Muscle of arm (tissue), 12 donors: ENCODE results near the gene NRXN3. TPM values are rescaled to one million over a fixed set of nuclear protein-coding genes. Genes with fewer than 3 reads are reported as not detected.
A peak's percentile ranks its signal among the peaks of the same experiment; 100 is the strongest.

Source experiments
- DNase-seq: peaks from one replicate; pipeline ENCODE4 v3.0.0-alpha.2; 2013
- polyA plus RNA-seq, 12 donors: library from polyadenylated mRNA; unstranded; fragments of 120-200 nt; gene quantifications; one replicate each; pipeline ENCODE4 v1.2.1, GENCODE V29; 2013; ENCODE audit not compliant: insufficient read length in 12 of 12

NRXN3 gene
- polyA plus RNA-seq, 12 donors: 0.43 to 8.4 (median 1.2) TPM; not detected in 2

DNA sequence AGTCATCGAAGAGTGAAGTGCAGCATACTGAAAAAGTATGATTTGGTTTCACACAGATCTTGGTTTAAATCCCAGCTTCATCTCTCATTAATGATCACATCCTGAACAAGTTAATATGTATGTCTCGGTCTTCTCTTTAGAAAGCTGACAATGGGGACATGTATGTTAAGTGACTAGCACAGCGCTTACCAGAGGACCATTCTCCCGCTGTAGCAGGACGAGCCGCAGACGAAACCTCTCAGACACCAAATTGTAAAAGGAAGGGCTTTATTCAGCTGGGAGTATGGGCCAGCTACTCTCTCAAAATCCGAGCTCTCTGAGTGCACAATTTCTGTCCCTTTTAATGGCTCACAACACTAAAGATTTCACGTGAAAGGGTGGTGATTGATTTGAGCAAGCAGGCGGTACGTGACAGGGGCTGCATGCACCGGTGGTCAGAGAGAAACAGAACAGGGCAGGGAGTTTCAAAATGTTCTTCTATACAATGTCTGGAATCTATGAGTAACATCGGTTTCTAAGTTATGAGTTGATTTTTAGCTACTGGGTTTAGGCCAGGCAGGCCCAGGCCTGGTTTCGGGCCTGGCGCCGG, 1358.7 kb downstream of the NRXN3 start:
- DNase-seq: no peak

DNA sequence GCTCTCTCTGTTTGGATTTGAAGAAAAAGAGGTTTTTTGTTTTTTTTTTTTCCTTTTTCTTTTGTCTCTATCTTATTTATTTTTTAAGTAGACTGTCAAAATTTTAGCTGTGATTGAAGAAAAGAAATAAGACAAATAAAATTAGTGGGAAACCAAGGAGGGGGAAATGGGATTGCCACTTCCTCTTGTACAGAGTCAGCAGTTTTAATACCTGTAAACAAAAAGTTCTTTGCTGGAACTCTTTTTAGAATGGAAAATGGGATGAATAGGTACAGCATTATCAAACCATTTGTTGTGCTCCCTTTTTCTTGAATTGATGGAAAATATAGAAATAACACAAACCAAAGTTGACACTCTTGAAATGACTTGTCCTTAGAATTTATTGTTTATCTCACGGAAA, 1360.4 kb downstream of the NRXN3 start:
- DNase-seq: no peak

DNA sequence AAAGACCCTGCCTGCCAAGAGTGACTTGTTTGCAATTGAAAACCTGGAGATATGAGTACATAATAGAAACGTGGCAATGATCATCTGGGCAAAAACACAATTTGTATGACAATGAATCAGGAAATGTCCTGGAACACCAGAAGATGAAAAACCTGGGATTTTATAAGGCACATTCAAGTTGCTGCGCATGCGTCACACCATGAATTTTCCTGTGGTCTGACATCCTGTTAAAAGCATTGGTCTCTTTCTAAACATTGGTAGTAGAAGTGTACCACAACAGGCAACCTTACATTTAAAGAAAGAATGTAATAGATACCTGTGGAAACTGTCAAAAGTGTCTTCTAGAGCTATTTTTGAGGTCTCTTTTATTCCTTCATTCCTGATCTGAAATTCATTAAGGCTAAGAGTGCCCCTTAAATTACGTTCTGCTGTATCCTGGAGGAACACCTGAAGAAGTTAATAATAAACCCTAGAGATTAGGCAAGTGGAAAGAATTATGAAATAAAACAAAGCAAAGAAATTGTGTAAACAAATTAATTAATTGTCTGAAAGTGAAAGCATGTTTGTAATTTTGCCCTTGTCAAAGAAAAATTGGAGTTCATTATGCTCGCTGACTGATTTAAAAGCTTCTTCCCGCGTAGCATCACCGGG, 1364.7 kb downstream of the NRXN3 start:
- no peak for DNase-seq

DNA sequence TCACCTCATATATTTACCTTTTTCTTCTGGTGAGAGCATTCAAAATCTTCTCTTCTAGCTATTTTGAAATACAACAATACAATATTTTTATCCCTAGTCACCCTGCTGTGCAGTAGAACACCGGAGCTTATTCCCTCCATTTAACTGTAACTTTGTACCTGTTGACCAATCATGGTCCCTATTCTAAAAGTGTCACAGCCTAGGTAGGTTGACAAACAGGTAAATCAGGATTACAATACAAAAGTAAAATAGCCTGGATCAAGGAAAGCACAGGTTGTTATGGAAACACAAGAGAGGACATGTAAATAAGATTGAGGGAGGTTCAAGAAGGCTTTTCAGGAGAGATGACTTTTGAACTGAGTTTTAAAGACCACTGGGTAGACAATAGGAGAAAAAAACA, 1370.2 kb downstream of the NRXN3 start:
- no peak for DNase-seq

DNA sequence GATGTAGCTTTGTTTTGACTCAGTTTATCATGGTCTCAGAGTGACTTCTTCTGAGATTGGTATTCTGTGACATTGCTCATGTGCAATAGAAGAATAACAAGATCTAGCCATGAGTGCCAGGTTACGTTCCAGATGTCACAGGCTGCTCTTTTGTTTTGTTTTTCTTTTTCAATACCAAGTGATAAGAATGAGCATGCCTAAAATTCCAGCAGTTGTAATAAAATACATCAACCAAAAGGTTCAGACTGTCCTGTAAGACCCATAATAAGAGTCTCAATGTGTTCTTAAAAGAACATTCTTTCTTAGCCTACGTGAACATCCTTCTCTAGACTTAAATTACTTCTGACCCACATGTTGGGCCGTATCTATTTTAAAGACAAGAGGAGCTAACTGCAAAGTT, 1371.9 kb downstream of the NRXN3 start:
- DNase-seq: no peak

DNA sequence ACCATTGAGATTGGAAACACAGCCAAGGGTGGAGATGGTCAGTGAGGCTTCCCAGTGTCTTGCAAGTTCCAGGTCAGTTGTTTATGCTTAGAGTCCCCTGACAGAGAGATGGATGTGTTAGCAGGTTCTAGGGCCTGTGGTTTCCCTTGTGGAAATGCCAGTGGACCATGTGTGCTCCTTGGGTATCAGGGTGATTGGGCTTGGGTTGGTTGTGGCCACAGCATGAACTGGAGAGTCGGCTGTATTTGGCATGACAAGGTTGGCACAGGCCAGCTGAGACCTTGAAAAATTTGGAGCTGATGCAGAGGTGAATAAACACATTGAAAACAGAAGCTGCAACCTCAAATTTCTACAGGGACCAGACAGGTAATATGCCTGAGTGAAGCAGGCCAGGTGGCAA, 1373.2 kb downstream of the NRXN3 start:
- DNase-seq: no peak

DNA sequence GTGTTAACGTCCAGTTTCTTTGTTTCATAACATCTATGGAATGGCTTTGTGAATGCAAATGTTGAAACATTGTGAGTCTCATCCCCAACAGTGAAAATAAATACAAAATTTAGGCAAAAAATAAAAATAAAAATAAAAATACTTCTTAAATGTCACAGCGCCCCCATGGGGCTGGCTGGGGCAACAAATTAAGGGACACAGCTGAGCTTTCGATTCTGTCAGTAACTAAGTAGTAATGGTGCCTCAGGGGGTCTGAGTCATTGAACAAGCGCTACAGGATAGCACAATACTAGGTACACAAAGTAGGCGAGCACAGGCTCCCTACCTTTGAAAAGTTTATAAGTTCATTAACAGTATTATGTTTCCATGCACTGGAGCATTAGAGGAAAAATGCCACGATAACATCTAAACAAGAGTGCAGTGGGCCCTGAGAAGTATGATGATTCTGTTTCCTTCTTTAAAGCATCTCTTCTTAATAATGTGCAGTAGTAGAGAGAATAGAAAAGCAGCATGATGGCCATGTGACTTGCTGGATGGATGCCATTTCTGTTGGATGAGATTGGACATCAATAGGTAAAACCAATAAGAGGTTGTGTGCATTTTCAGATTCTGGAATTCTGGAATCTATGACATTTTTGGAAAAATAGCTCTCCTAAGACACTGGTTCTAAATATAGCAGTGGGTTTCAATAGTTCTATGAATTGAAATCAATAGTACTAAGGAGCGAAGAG, 1374.0 kb downstream of the NRXN3 start:
- DNase-seq: peak; percentile 56

DNA sequence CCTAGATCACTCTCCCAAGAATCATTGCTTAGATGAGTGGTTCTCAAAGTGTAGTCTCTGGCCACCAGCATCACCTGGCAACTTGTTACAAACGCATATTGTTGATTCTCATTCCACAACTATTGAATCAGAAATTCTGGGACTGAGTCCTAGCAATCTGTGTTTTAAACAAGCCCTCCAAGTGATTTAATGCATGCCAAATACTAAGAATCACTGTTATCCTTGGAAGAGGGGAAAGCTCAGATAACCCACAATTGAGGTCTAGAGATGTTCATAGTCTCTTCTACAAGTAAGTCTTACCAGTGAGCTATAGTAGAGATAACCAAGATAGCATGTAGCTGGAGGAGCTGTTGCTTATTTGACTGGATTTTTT, 1374.5 kb downstream of the NRXN3 start:
- DNase-seq: peak; percentile 68

DNA sequence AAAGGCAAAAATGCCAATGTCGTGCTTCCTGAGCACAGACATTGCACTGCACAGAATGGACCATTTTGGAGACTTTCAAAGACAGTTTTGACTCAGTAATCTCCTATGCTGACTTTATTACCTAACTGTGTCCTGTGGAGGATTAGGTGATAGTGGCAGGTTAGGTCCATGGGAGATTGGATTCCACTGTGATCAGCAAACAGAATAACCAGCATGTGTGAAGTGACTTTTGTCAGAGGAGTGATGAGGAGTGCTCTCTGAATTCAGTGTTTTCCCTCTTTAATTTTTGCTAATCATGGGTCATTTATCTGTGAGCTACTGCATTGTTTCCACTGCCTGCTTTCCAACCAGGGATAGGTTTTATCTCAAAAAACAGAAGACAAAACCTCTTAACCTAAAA, 1378.7 kb downstream of the NRXN3 start:
- DNase-seq: no peak

DNA sequence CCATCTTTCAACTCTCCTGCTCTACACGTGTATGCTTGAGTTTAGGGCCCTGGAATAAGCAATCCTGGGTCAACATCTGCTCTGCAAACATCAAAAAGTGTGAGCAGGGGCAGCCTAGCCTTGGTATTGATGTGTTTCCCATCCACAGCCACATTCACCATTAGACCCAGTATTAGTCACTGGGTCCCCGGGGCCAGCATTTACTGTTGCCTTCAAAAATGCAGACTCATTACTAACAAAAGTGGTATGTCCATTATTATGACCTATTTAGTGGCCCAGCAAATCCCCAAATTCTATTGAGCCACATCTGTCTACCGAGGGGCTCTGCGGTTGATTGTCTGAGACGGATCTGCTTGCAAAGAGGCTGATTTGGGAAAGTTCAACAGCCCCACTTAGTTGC, 1379.3 kb downstream of the NRXN3 start:
- DNase-seq: no peak

DNA sequence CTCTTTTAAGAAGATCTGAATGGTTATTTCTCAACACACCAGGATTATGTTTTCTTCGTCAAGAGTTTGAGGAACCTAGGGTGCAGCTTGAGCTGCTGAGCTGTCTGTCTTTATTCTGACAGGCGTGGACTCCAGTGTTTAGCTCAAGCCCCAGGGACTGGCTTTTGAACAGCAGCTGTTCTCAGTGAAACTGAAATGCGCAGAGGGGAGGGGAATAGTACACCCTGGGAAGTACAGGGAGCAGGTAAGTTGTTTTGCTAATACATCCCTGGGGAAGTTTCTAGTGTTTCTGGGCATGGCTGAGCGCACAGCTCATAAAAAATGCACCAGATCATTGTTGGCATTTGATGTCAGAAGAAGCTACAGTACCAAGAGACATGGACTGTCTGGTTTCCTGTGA, 1381.3 kb downstream of the NRXN3 start:
- no peak for DNase-seq

DNA sequence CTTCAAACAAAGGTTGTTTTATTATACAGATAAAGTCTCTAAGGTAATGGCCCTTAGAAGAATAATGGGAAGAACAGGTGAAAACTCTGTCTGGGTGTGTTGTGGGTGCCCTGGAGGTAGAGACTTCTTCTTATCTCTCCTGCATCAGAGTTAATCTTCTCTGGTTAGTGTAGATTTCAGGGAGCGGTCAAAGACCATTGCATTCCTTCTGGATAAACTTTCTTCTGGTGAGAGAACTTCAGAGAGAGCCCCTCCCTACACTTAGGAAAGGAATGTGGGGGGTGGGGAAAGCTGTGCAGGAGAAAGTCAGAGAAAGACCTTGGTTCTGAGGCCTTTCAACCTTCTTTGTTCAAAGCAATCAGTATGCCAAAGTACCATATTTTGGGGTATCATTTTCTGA, 1382.6 kb downstream of the NRXN3 start:
- no peak for DNase-seq

DNA sequence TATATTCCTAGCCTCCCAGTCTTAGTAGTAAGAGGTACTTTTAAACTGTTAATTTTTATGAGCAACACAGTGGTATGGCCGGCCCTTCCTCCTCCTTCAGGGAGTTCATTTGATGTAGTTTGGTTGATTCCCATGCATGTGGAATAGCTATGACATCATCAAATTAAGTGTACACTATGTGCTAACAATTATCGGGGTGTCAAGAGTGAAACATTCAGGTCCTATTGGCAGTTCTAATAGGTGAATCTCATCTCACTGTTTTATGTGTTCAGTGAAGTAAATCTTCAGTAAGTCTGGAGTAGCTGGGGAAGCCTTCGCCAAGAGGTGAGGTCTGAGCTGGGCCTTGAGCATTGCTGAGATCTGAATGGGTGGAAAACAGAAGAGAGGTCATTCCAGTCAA, 1384.6 kb downstream of the NRXN3 start:
- DNase-seq: no peak

DNA sequence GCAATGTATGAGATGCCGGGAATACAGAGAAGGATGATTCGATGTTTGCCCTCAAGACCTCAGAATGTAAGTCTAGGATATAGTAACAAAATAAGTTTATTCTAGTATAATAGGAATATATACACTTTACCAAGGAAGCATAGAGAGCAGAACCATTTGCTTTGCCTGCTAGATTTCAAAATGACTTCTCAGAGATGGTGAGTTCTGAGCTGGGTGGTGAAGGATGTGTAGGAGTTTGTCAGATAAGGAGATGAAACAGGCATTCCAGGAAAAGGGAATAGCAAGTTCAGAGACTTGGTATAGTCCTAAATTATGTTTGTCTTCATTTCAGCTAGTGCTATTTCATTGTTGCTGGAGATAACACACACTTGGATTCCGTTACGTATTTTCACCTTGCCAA, 1385.3 kb downstream of the NRXN3 start:
- no peak for DNase-seq

DNA sequence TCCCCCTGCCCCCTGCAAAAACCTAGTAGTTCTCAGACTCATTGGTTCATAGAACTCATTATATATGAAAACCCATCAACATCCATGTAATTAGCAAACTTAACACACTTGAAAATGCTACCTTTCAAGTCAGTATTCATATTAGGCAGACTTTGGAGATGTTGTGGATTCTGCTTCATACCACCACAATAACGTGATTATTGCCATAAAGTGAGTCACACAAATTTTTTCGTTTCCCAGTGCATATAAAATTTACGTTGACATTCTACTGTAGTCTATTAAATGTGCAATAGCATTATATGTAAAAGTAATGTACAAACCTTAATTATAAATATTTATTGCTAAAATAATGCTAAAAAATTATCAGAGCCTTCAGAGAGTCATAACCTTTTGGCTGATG, 1387.1 kb downstream of the NRXN3 start:
- DNase-seq: no peak

DNA sequence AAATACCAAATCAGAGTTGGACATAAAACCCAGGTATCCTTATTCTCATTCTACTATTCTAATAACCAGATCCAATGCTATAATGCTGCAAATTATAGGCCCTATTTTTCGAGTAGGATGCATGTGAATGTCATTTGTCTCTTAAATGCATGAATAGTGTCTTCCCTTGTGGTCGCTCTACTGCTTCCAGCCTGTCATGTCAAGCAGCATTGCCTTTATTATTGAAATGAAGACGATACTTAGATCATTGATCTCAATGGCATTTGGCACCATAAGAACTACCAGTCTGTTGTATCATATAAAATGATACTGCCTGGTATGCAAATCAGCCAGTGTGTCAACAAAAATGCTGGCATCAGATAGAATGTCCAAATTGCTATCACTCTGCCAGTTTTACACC, 1392.0 kb downstream of the NRXN3 start:
- DNase-seq: no peak

DNA sequence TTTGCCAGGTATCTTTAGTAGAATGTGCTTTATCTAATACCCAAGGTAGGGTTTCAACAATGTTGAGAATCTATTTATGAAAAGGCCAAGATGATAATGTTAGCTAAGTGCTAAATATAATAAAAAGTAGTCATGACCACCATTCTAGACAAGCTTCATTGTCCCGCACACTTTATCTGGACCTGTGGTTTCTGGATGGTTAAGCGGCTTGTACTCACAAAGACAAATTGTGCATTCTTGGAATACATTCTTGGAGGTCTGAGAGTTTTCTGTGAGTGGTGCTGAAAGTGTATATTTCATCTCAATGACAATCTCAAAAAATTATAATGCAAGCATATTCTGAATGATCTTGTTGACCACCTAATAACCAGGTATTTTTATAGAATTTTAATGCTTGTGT, 1394.2 kb downstream of the NRXN3 start:
- DNase-seq: no peak

DNA sequence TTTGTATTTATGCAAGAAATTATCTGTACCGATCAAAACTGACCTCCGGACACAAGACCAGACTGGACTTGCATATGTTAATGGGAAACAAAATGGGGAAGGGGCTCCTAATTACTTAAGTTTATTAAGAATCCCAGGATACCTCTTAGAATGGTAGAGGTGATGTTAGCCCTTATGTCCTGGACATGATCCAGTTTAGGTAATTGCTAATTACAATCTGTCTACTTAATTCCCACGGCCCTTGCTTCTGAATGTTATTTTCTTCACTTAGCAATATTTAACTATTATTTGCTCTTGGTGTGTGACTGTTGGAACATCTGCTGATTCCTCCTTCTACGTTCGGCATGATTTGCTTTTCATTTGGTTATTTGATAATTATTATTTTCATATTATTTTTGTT, 1397.1 kb downstream of the NRXN3 start:
- DNase-seq: no peak

DNA sequence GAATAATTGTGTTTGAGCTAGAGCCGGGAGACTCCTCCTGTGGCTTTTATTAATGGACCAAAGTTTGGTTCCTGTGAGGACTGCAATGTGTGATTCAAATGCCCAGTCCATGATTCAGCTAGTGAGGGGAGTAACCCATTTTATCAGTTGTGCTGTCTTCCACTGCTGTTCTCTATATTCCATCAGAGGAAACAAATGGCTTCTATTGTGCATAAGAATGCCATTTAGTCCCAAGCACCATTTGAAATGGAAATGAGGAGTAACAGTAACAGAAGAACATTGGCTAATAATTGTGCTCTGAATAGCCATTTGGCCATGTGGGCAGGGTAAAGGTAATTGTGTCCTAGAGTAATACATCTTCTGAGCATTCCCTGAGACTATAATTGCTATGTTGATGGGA, 1398.4 kb downstream of the NRXN3 start:
- no peak for DNase-seq

DNA sequence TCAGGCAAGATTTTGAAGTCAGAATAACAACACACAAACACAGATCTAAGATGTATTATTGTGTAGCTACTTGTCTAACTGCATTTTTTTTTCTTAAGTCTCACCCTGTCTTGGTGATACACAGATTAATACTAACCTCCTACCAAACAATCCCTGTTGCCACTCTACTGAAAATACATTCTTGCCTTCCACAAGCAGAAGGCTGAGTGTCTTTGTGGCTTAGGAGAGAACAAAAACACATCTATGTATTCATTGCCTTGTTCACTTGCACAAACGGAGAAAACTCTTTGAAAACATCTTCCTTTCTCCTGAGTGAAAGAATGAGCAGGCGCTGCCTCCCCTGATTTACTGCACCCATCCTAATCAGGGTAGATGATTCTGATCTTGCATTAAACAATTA, 1398.9 kb downstream of the NRXN3 start:
- DNase-seq: no peak

DNA sequence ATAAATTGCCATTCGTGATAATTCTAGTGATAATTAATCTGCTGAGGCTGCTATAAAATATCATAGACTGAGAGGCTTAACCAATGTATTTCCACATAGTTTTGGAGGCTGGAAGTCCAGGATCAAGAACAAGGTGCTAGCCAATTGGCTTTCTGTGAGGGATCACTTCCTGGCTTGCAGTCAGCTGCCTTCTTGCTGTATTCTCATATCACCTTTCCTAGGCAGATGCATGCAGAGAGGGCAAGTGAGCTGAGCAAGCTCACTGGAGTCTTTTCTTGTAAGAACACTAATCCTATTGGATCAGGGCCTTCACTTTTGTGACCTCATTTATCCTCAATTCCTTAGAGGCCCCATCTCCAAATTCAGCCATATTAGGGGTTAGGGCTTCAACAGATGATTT, 1400.5 kb downstream of the NRXN3 start:
- DNase-seq: no peak

DNA sequence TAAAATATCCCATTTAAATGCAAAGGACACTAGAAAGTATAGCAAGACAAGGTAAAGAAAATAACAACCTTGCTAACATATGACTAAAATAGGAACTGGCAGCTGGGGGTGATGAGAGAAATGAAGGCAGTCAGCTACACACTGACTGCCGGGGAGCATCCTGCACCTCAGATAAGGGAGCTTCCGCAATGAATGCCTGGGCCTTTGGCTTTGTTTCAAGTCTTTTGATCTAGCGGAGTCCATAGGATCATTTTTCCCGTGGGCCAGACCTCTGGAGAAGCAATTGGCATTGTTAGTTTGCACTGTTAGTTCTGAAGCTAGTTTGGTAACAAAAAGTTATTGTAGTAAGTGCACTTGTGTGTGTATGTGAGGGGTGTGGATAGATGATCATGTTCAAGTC, 1401.2 kb downstream of the NRXN3 start:
- no peak for DNase-seq

DNA sequence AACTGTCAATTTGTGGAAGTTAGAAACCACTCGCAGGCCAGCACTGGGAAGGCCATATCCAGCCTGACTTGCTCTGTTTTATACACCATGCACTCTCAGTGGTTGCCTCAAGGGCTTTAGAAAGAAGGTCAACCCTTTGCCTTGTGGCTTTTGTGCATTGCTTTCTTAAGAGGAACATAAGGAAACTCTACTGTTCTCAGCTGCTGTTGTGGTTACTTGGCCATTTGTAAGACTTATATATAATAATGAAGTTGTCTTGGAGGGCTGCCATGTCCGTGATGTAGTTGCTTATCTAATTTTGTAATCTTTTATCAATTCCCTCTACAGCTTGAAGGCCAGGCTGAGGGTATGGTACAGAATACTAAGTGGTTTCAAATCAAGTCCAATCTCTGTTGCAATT, 1403.3 kb downstream of the NRXN3 start:
- no peak for DNase-seq

DNA sequence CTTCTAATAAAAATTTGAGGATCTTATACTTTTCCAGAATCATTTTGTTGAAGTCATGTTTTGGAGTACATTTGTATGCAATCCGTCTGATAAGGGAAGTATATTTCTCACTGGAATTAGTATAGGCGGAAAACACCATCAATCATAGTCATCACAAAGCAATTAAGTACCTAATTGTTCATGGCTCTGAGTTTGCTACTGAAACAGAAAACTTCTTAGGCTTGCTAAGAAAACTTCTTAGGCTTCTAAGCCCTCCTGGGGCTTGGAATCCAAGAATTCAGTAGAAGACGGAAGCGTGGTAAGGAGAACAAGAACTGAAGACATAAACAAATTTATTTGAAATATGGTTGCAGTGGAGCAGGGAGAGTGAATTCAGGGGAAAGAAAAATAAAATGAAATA, 1404.9 kb downstream of the NRXN3 start:
- no peak for DNase-seq
